Activated T-cell treated with anti-CD3 and anti-CD28 coated beads, Interleukin-2, amount 50 U/mL, for 24 hours (primary cell): ENCODE results near the gene CYTIP.

ENCODE experiments used
- DNase-seq: peaks from one replicate; pipeline ENCODE4 v3.0.0-alpha.2; 2020
- H3K27ac Mint-ChIP-seq: 2 replicates; pipeline ENCODE4 v1.8.0; 2020; ENCODE audit warnings: mild to moderate bottlenecking, mixed read lengths
- H3K27me3 Mint-ChIP-seq: 2 replicates; pipeline ENCODE4 v1.8.0; 2020; ENCODE audit warnings: mixed read lengths
- H3K36me3 Mint-ChIP-seq: 2 replicates; pipeline ENCODE4 v1.8.0; 2020; ENCODE audit warnings: low read depth, mixed read lengths
- H3K4me1 Mint-ChIP-seq: 2 replicates; pipeline ENCODE4 v1.8.0; 2020; ENCODE audit warnings: low read depth, mixed read lengths
- H3K4me3 Mint-ChIP-seq: 2 replicates; pipeline ENCODE4 v1.8.0; 2020; ENCODE audit warnings: mild to moderate bottlenecking, moderate library complexity, mixed read lengths
- H3K9me3 Mint-ChIP-seq: 2 replicates; pipeline ENCODE4 v1.8.0; 2020; ENCODE audit warnings: mixed read lengths

CYTIP gene

DNA sequence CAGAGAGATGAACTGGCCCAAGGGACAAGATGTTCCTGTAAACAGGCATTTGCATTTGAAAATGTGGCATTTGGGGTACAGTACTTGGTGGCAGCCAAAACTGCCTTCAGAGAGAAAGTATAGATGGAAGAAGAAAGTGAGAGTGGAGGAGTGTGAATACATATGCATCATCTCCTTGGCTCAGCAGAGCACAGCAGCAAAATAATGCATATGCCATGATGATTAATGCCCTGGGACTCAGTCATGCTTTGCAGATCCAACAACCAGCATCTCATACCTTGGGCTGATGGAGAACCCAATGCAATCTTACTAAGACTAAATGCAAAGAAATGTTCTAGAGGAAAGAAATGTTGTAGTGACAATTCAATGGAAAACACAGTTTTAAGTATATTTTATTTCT lies 29.7 kb upstream of the CYTIP start:
- DNase-seq: no peak
- no peak overlapping the region for H3K4me3 Mint-ChIP-seq
- H3K4me1 Mint-ChIP-seq: peaks cover 90% of the 10 kb centered on the region

GRCh38 chr2:157471078-157471477 lies 27.2 kb upstream of the CYTIP start:
- Mint-ChIP-seq H3K4me3 (peak overlapping the region; percentile 36), H3K27ac (peak overlapping the region; percentile 80), H3K4me1 (peaks cover 91% of the 10 kb centered on the region), H3K9me3 (no peaks in the 10 kb centered on the region), H3K27me3 (no peaks in the 10 kb centered on the region), H3K36me3 (peaks cover 12% of the 10 kb centered on the region)
- no peak for DNase-seq

More for the DNA sequence above, 29.7 kb upstream of the CYTIP start:
- H3K9me3 Mint-ChIP-seq: no peaks in the 10 kb centered on the region
- H3K36me3 Mint-ChIP-seq: peaks cover 1% of the 10 kb centered on the region
- H3K27me3 Mint-ChIP-seq: no peaks in the 10 kb centered on the region
- peak overlapping the region; percentile 80 for H3K27ac Mint-ChIP-seq

- H3K4me3 Mint-ChIP-seq: peak overlapping the region; percentile 72
- H3K27ac Mint-ChIP-seq: peak overlapping the region; percentile 99
- H3K36me3 Mint-ChIP-seq: peaks cover 19% of the 10 kb centered on the region
- no peak for DNase-seq
- H3K9me3 Mint-ChIP-seq: peaks cover 5% of the 10 kb centered on the region
- H3K27me3 Mint-ChIP-seq: no peaks in the 10 kb centered on the region
- H3K4me1 Mint-ChIP-seq: peaks cover 91% of the 10 kb centered on the region
These were observed 26.4 kb upstream of the CYTIP start for GRCh38 chr2:157470321-157470720.

- Mint-ChIP-seq H3K9me3 (peaks cover 5% of the 10 kb centered on the region), H3K36me3 (peaks cover 21% of the 10 kb centered on the region), H3K4me1 (peaks cover 93% of the 10 kb centered on the region), H3K27me3 (no peaks in the 10 kb centered on the region), H3K4me3 (peak overlapping the region; percentile 72), H3K27ac (peak overlapping the region; percentile 99)
- no peak for DNase-seq
These were observed 25.8 kb upstream of the CYTIP start for GRCh38 chr2:157469726-157470125.

DNA sequence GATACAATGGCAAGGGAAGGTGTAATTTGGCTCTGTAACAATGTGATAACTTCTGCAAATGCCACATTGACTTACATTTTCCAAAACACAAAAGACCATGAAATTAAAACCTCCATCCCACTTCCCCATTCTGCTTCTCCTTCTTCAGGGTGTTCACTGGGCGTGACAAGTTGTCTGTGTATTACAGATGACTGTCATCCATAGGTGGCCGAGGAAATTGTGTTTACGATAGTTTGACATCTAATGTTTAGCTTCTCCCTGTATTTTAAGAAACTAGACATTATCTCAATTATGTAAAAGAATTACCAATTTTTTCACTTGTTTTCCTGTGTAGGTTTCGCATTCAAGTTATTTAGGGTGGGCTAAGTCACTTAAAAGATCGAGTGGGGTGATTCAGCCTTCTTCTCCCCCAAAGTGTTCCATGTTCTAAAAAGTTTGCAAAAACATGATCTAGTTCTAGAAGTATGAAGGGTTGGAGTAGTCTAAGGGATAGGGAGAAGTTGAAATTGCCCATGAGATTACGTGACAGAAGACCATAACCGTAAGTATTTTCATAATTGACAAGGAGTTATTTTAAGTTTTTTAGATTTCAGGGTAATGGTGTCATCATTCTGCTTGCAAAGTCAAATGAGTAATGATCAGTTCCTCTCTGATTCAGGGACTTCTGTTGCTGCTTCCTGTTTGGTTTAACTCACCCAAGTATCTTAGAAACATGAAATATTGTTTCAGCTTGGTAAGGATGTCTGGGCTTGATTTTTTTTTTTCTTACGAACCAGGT lies 25.2 kb upstream of the CYTIP start:
- peak overlapping the region; percentile 72 for H3K4me3 Mint-ChIP-seq
- peaks cover 5% of the 10 kb centered on the region for H3K9me3 Mint-ChIP-seq
- DNase-seq: no peak
- H3K4me1 Mint-ChIP-seq: peaks cover 93% of the 10 kb centered on the region
- H3K36me3 Mint-ChIP-seq: peaks cover 21% of the 10 kb centered on the region
- H3K27me3 Mint-ChIP-seq: no peaks in the 10 kb centered on the region
- H3K27ac Mint-ChIP-seq: peak overlapping the region; percentile 99

DNA sequence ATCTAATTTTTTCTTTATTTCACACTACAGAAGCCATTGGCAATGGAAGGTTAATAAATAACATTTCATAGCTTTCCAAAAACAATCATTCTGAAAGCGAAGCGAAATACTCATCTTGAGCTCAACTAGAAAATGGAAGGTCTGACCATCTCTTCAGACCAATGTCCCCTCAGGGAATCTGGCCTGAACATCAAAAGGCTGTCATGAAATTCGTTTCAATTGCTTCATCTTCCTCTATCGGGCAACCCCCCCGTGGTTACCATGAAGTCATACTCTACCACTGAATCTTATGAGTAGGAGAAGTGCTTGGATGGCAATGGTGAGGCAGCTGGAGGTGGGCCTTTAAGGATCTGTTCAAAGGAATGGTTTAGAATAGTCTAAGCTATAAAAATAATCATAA lies 22.9 kb upstream of the CYTIP start:
- H3K9me3 Mint-ChIP-seq: peaks cover 5% of the 10 kb centered on the region
- peaks cover 96% of the 10 kb centered on the region for H3K4me1 Mint-ChIP-seq
- peak overlapping the region; percentile 18 for H3K4me3 Mint-ChIP-seq
- no peaks in the 10 kb centered on the region for H3K27me3 Mint-ChIP-seq
- no peak for DNase-seq
- H3K27ac Mint-ChIP-seq: peak overlapping the region; percentile 99
- H3K36me3 Mint-ChIP-seq: peaks cover 21% of the 10 kb centered on the region

GRCh38 chr2:157465554-157465953 lies 21.7 kb upstream of the CYTIP start:
- Mint-ChIP-seq H3K27me3 (no peaks in the 10 kb centered on the region), H3K4me3 (no peak overlapping the region), H3K9me3 (peaks cover 5% of the 10 kb centered on the region), H3K4me1 (peaks cover 100% of the 10 kb centered on the region), H3K27ac (peak overlapping the region; percentile 99), H3K36me3 (peaks cover 21% of the 10 kb centered on the region)
- DNase-seq: no peak

DNA sequence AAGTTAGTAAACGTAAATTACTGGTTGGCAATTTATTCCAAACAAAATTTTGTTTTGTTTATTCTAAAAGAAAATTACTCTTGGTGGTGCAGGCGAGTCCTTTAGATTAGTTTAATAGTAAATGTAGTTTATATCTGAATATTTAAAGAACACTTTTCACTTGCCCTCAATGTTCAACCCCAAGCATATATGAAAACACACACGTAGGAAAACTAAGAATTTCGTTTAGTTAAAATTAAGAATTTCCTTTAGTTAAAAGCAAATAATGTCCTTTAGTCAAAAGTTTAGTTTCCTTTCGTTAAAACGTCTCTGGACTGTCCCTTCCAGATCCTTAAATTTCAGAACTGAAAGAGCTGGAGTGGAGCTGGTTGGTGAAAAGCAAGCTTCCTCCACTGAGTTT lies 19.1 kb upstream of the CYTIP start:
- H3K4me3 Mint-ChIP-seq: no peak overlapping the region
- peaks cover 21% of the 10 kb centered on the region for H3K36me3 Mint-ChIP-seq
- DNase-seq: no peak
- H3K9me3 Mint-ChIP-seq: peaks cover 5% of the 10 kb centered on the region
- peaks cover 95% of the 10 kb centered on the region for H3K4me1 Mint-ChIP-seq
- peak overlapping the region; percentile 99 for H3K27ac Mint-ChIP-seq
- no peaks in the 10 kb centered on the region for H3K27me3 Mint-ChIP-seq

DNA sequence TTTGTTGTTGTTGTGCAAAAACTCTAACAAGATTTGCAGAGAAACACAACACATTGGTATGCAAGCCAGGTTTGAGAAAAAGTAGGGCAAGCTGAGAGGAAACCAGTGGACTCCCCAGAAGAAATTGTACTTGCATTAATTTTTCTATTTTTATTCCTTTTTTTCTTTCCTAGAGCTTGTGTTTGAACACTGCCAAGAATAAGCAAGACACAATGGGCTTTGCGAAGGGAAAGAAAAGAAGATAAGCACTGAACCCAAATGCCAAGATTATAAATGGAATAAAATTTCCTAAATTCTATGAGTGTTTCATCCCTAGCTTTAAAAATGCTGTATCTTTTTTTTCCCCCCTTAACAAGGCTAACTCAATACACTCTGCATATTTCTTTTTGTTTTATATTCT lies 17.0 kb upstream of the CYTIP start:
- Mint-ChIP-seq H3K27ac (peak overlapping the region; percentile 99), H3K9me3 (peaks cover 4% of the 10 kb centered on the region), H3K36me3 (peaks cover 8% of the 10 kb centered on the region), H3K4me3 (peak overlapping the region; percentile 30), H3K4me1 (peaks cover 92% of the 10 kb centered on the region), H3K27me3 (no peaks in the 10 kb centered on the region)
- no peak for DNase-seq

- Mint-ChIP-seq H3K36me3 (peaks cover 3% of the 10 kb centered on the region), H3K4me1 (peaks cover 92% of the 10 kb centered on the region), H3K4me3 (peak overlapping the region; percentile 30), H3K9me3 (no peaks in the 10 kb centered on the region), H3K27ac (peak overlapping the region; percentile 66), H3K27me3 (no peaks in the 10 kb centered on the region)
- DNase-seq: no peak
These were observed 16.5 kb upstream of the CYTIP start for GRCh38 chr2:157460384-157460837.

- H3K4me1 Mint-ChIP-seq: peaks cover 86% of the 10 kb centered on the region
- DNase-seq: no peak
- H3K27me3 Mint-ChIP-seq: no peaks in the 10 kb centered on the region
- no peaks in the 10 kb centered on the region for H3K9me3 Mint-ChIP-seq
- H3K36me3 Mint-ChIP-seq: no peaks in the 10 kb centered on the region
- no peak overlapping the region for H3K27ac Mint-ChIP-seq
- H3K4me3 Mint-ChIP-seq: no peak overlapping the region
These were observed 15.6 kb upstream of the CYTIP start for GRCh38 chr2:157459486-157459885.

- peak overlapping the region; percentile 93 for H3K27ac Mint-ChIP-seq
- no peaks in the 10 kb centered on the region for H3K9me3 Mint-ChIP-seq
- peak overlapping the region; percentile 79 for H3K4me3 Mint-ChIP-seq
- DNase-seq: no peak
- peaks cover 26% of the 10 kb centered on the region for H3K36me3 Mint-ChIP-seq
- H3K4me1 Mint-ChIP-seq: peaks cover 65% of the 10 kb centered on the region
- H3K27me3 Mint-ChIP-seq: no peaks in the 10 kb centered on the region
These were observed 3.9 kb upstream of the CYTIP start for GRCh38 chr2:157447741-157448140.

DNA sequence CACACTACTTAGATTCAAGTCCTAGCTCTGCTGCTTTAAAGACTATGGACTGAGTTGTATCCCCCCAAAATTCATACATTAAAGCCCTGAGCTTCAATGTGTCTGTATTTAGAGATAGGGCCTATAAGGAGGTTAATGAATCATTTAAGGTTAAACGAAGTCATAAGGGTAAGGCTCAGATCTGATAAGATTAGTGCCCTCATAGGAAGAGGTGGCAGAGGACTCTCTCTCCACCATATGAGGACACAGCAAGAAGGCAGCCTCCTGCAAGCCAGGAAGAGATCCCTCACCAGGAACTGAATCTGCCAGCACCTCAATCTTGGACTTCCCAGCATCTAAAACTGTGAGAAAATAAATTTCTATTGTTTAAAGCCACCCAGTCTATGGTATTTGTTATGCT lies 3.1 kb upstream of the CYTIP start:
- H3K4me1 Mint-ChIP-seq: peaks cover 58% of the 10 kb centered on the region

GRCh38 chr2:157444641-157445040 lies 752 bp upstream of the CYTIP start:
- peaks cover 49% of the 10 kb centered on the region for H3K4me1 Mint-ChIP-seq
- peak overlapping the region; percentile 92 for H3K4me3 Mint-ChIP-seq
- H3K36me3 Mint-ChIP-seq: peaks cover 54% of the 10 kb centered on the region
- DNase-seq: peak; percentile 71
- no peaks in the 10 kb centered on the region for H3K9me3 Mint-ChIP-seq
- H3K27ac Mint-ChIP-seq: peak overlapping the region; percentile 97
- H3K27me3 Mint-ChIP-seq: no peaks in the 10 kb centered on the region

More for the DNA sequence above, 3.1 kb upstream of the CYTIP start:
- peaks cover 33% of the 10 kb centered on the region for H3K36me3 Mint-ChIP-seq
- H3K27me3 Mint-ChIP-seq: no peaks in the 10 kb centered on the region
- no peak for DNase-seq
- no peaks in the 10 kb centered on the region for H3K9me3 Mint-ChIP-seq
- H3K27ac Mint-ChIP-seq: peak overlapping the region; percentile 93
- peak overlapping the region; percentile 79 for H3K4me3 Mint-ChIP-seq

DNA sequence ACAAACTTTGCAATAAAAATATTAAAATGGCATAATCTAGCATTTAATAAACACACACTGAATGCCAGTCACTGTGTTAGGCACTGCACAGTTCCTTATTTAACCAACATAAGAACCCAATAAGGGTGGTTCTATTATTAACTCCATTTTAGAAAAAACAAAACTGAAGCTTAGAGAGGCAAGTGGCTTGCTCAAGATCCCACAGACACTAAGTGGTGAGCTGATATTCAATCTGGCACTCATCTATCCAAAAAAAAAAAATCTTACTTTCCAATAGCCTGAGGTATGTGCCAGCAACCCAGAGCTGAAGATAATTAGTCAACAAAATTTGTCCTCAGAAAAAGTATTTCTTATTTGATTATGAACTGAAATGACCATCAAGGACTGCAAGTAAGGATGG lies 799 bp downstream of the CYTIP start:
- H3K9me3 Mint-ChIP-seq: no peaks in the 10 kb centered on the region
- peaks cover 66% of the 10 kb centered on the region for H3K36me3 Mint-ChIP-seq
- H3K27ac Mint-ChIP-seq: peak overlapping the region; percentile 97
- H3K27me3 Mint-ChIP-seq: no peaks in the 10 kb centered on the region
- DNase-seq: no peak
- peak overlapping the region; percentile 92 for H3K4me3 Mint-ChIP-seq
- H3K4me1 Mint-ChIP-seq: peaks cover 38% of the 10 kb centered on the region
